GM23338 (cell line): ENCODE results near the gene RBBP8. TPM values are rescaled to one million over a fixed set of nuclear protein-coding genes. Genes with fewer than 3 reads are reported as not detected.
A peak's percentile ranks its signal among the peaks of the same experiment; 100 is the strongest.

Experiments used
- ATAC-seq: fragments of 200-7000 bp; cut with Tn5 transposase; 3 replicates; pipeline ENCODE4 v1.9.1; 2020
- DNase-seq: peaks from one replicate; pipeline ENCODE4 v3.0.0-alpha.2; 2015; ENCODE audit warnings: low spot score
- H2AFZ ChIP-seq: fragments of 200-600 bp; sonication (generic); 2 replicates; pipeline ENCODE4 v1.8.0; 2016; ENCODE audit warnings: antibody characterized with exemption, mild to moderate bottlenecking, moderate library complexity
- H3F3A ChIP-seq: fragments of 200-600 bp; sonication (generic); replicated peaks from 2 replicates; pipeline ENCODE4 v1.8.0; 2017; ENCODE audit warnings: antibody characterized with exemption, mixed run types, low read depth
- H3K27ac ChIP-seq: fragments of 200-600 bp; sonication (generic); 2 replicates; pipeline ENCODE4 v1.6.1; 2016; ENCODE audit warnings: low read depth
- H3K27me3 ChIP-seq: fragments of 200-600 bp; sonication (generic); 2 replicates; pipeline ENCODE4 v1.8.0; 2016; ENCODE audit warnings: mild to moderate bottlenecking, mixed run types, moderate library complexity; ENCODE audit not compliant: insufficient read depth
- H3K36me3 ChIP-seq: fragments of 200-600 bp; sonication (generic); 2 replicates; pipeline ENCODE4 v1.8.0; 2016; ENCODE audit warnings: mild to moderate bottlenecking; ENCODE audit not compliant: insufficient read depth
- H3K4me1 ChIP-seq: fragments of 200-600 bp; sonication (generic); 2 replicates; pipeline ENCODE4 v1.8.0; 2016; ENCODE audit warnings: mild to moderate bottlenecking, moderate library complexity; ENCODE audit not compliant: insufficient read depth
- H3K4me2 ChIP-seq: fragments of 200-600 bp; sonication (generic); 2 replicates; pipeline ENCODE4 v1.7.1; 2017; ENCODE audit warnings: mixed run types
- H3K4me3 ChIP-seq: fragments of 200-600 bp; sonication (generic); 2 replicates; pipeline ENCODE4 v1.6.1; 2016; ENCODE audit warnings: mixed run types
- H3K79me2 ChIP-seq: fragments of 200-600 bp; sonication (generic); replicated peaks from 2 replicates; pipeline ENCODE4 v1.8.0; 2017; ENCODE audit warnings: mild to moderate bottlenecking; ENCODE audit not compliant: insufficient read depth
- H3K9me2 ChIP-seq: fragments of 200-600 bp; sonication (generic); 2 replicates; pipeline ENCODE4 v1.8.0; 2017; ENCODE audit not compliant: insufficient read depth
- H4K20me1 ChIP-seq: fragments of 200-600 bp; sonication (generic); replicated peaks from 2 replicates; pipeline ENCODE4 v1.8.0; 2017; ENCODE audit warnings: mild to moderate bottlenecking; ENCODE audit not compliant: insufficient read depth
- H3K27ac Mint-ChIP-seq: 2 replicates; pipeline ENCODE4 v1.8.0; 2020; ENCODE audit warnings: inconsistent platforms, mild to moderate bottlenecking, moderate library complexity, mixed read lengths
- H3K27me3 Mint-ChIP-seq: 3 replicates; pipeline ENCODE4 v1.8.0; 2022; ENCODE audit warnings: low read depth, mild to moderate bottlenecking, moderate library complexity, mixed read lengths, inconsistent platforms; ENCODE audit not compliant: insufficient read depth, poor library complexity
- H3K36me3 Mint-ChIP-seq: 3 replicates; pipeline ENCODE4 v1.8.0; 2021; ENCODE audit warnings: low read depth, mild to moderate bottlenecking, inconsistent platforms, moderate library complexity, mixed read lengths
- H3K4me1 Mint-ChIP-seq: 3 replicates; pipeline ENCODE4 v1.8.0; 2020; ENCODE audit warnings: mild to moderate bottlenecking, inconsistent platforms, mixed read lengths
- H3K4me3 Mint-ChIP-seq: 3 replicates; pipeline ENCODE4 v1.8.0; 2021; ENCODE audit warnings: moderate library complexity, mild to moderate bottlenecking, inconsistent platforms, mixed read lengths
- H3K9me3 Mint-ChIP-seq: 3 replicates; pipeline ENCODE4 v1.8.0; 2020; ENCODE audit warnings: moderate library complexity, mild to moderate bottlenecking, inconsistent platforms, mixed read lengths
- CREB1 ChIP-seq: fragments of 250-450 bp; sonication (Bioruptor Pico); IDR thresholded peaks from 2 replicates; pipeline ENCODE4 v1.5.0; 2020; ENCODE audit warnings: low read depth, mild to moderate bottlenecking, moderate library complexity
- CTCF ChIP-seq, 2 experiments: fragments of 200-600 bp in 1 of 2; sonication (generic) in 1 of 2; conservative IDR thresholded peaks; 2 replicates each; pipeline versions ENCODE4 v1.5.1 to v1.6.1; 2016 to 2017; ENCODE audit warnings: antibody characterized with exemption in 2 of 2, low read depth in 2 of 2, mild to moderate bottlenecking in 2 of 2, moderate library complexity in 1 of 2
- EZH2 ChIP-seq: fragments of 200-600 bp; sonication (generic); IDR thresholded peaks from one replicate; pipeline ENCODE4 v1.8.0; 2017; ENCODE audit warnings: antibody characterized with exemption, mild to moderate bottlenecking, low read depth; ENCODE audit not compliant: unreplicated experiment
- EZH2phosphoT487 ChIP-seq: fragments of 200-600 bp; sonication (generic); IDR thresholded peaks from one replicate; pipeline ENCODE4 v1.8.1; 2018; ENCODE audit warnings: antibody characterized with exemption; ENCODE audit not compliant: unreplicated experiment
- JUNB ChIP-seq: IDR thresholded peaks from one replicate; pipeline ENCODE4 v1.6.1; 2016; ENCODE audit warnings: antibody characterized with exemption; ENCODE audit not compliant: unreplicated experiment
- NANOG ChIP-seq: IDR thresholded peaks from 2 replicates; pipeline ENCODE4 v1.6.1; 2016; ENCODE audit warnings: antibody characterized with exemption, borderline replicate concordance
- POLR2AphosphoS5 ChIP-seq: IDR thresholded peaks from 2 replicates; pipeline ENCODE4 v1.6.1; 2016; ENCODE audit warnings: antibody characterized with exemption, low read depth
- REST ChIP-seq: IDR thresholded peaks from one replicate; pipeline ENCODE4 v1.6.1; 2018; ENCODE audit warnings: antibody characterized with exemption; ENCODE audit not compliant: unreplicated experiment
- STAT1 ChIP-seq: IDR thresholded peaks from one replicate; pipeline ENCODE4 v1.6.1; 2016; ENCODE audit warnings: antibody characterized with exemption; ENCODE audit not compliant: unreplicated experiment
- ZNF114 ChIP-seq: fragments of 250-450 bp; sonication (Bioruptor Pico); IDR thresholded peaks from 2 replicates; pipeline ENCODE4 v1.5.0; 2020; ENCODE audit warnings: mild to moderate bottlenecking, moderate library complexity
- ZNF331 ChIP-seq: fragments of 250-450 bp; sonication (Bioruptor Pico); IDR thresholded peaks from 2 replicates; pipeline ENCODE4 v1.5.0; 2020; ENCODE audit warnings: low read depth, mild to moderate bottlenecking, moderate library complexity
- ZNF462 ChIP-seq: fragments of 250-450 bp; sonication (Bioruptor Pico); IDR thresholded peaks from 2 replicates; pipeline ENCODE4 v1.5.0; 2020; ENCODE audit warnings: mild to moderate bottlenecking, moderate library complexity
- polyA plus RNA-seq: library from polyadenylated mRNA; unstranded; fragments of >200 nt; fragmentation: Nextera tagmentation; extraction: Ambion mirVana; gene quantifications from 2 replicates; pipeline ENCODE4 v1.2.1, GENCODE V29; 2016
- total RNA-seq: library from RNA; depleted of rRNA; stranded (reverse); fragments of >200 nt; shearing (Covaris generic); gene quantifications from 2 replicates; pipeline ENCODE4 v1.2.3, GENCODE V29; 2014
- TF ChIP-seq, protein P1 (sequence below): IDR thresholded peaks from 2 replicates; pipeline ENCODE4 v1.6.1; 2016; ENCODE audit warnings: antibody characterized with exemption

RBBP8 gene
- total and polyA plus RNA-seq, 2 experiments from 2014 or later: 53.3 to 55.6 TPM

GRCh38 chr18:22952525-22952924 is 19.4 kb downstream of the RBBP8 start:
- H2AFZ ChIP-seq: no peak overlapping the region
- H3K4me1 ChIP-seq: peaks cover 12% of the 10 kb centered on the region
- H3K27me3 ChIP-seq: no peaks in the 10 kb centered on the region
- no peaks in the 10 kb centered on the region for H4K20me1 ChIP-seq
- DNase-seq: no peak
- ATAC-seq: no peak
- no peaks in the 10 kb centered on the region for H3K9me2 ChIP-seq
- no peaks in the 10 kb centered on the region for H3F3A ChIP-seq
- no peaks in the 10 kb centered on the region for H3K9me3 Mint-ChIP-seq
- peaks cover 61% of the 10 kb centered on the region for H3K36me3 Mint-ChIP-seq
- no peaks in the 10 kb centered on the region for H3K27me3 Mint-ChIP-seq
- TF ChIP-seq EZH2phosphoT487: no peak
- TF ChIP-seq CTCF (conservative IDR thresholded peaks at IDR 0.05; ENCODE audit: low read depth in 2 of 2): no peak
- TF ChIP-seq REST: no peak
- no peak for TF ChIP-seq EZH2
- no peak for TF ChIP-seq ZNF462
- no peak for TF ChIP-seq NANOG
- no peak for TF ChIP-seq ZNF331 (CRISPR knock-in tag)
- no peak for TF ChIP-seq CREB1 (CRISPR knock-in tag)
- TF ChIP-seq JUNB: no peak
- TF ChIP-seq ZNF114: no peak
- TF ChIP-seq STAT1: no peak
- TF ChIP-seq, protein P1, sequence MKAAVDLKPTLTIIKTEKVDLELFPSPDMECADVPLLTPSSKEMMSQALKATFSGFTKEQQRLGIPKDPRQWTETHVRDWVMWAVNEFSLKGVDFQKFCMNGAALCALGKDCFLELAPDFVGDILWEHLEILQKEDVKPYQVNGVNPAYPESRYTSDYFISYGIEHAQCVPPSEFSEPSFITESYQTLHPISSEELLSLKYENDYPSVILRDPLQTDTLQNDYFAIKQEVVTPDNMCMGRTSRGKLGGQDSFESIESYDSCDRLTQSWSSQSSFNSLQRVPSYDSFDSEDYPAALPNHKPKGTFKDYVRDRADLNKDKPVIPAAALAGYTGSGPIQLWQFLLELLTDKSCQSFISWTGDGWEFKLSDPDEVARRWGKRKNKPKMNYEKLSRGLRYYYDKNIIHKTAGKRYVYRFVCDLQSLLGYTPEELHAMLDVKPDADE: no peak
- no peak for TF ChIP-seq POLR2AphosphoS5
- no peak overlapping the region for H3K27ac ChIP-seq
- peaks cover 5% of the 10 kb centered on the region for H3K36me3 ChIP-seq
- H3K4me3 ChIP-seq: no peak overlapping the region
- H3K27ac Mint-ChIP-seq: peak overlapping the region; percentile 37; the same call in 1 of the 2 replicates
- no peak overlapping the region for H3K4me2 ChIP-seq
- H3K4me1 Mint-ChIP-seq: peaks cover 18% of the 10 kb centered on the region
- no peak overlapping the region for H3K4me3 Mint-ChIP-seq
- no peaks in the 10 kb centered on the region for H3K79me2 ChIP-seq
